Gastrocnemius medialis (tissue), 4 donors: ENCODE results near the gene TADA3. TPM values are rescaled to one million over a fixed set of nuclear protein-coding genes. Genes with fewer than 3 reads are reported as not detected.

ENCODE experiments used
- ATAC-seq, 2 donors: fragments of 150-250 bp; one replicate each; pipeline ENCODE4 v1.9.1; 2016
- DNase-seq, 2 donors: peaks; one replicate each; pipeline ENCODE4 v3.0.0-alpha.2; 2019
- H3K27ac ChIP-seq, 4 donors: fragments of 200-600 bp; sonication (generic); 1 replicate in 1 of 4; 2 replicates in 3 of 4; pipeline ENCODE4 v1.5.1; 2016 to 2018; ENCODE audit warnings: mild to moderate bottlenecking in 2 of 4, moderate library complexity in 1 of 4
- H3K27me3 ChIP-seq, 3 donors: fragments of 200-600 bp; sonication (generic) in 2 of 3; 1 replicate in 1 of 3; 2 replicates in 2 of 3; pipeline versions ENCODE4 v1.5.1 to v1.6.0; 2016 to 2019; ENCODE audit warnings: mild to moderate bottlenecking in 1 of 3, moderate library complexity in 1 of 3
- H3K36me3 ChIP-seq, 2 donors: fragments of 200-600 bp; sonication (generic) in 1 of 2; one replicate each; pipeline ENCODE4 v1.5.1; 2017 to 2018
- H3K4me1 ChIP-seq, 2 donors: fragments of 200-600 bp; sonication (generic) in 1 of 2; one replicate each; pipeline ENCODE4 v1.5.1; 2016 to 2017; ENCODE audit warnings: mild to moderate bottlenecking in 2 of 2
- H3K4me3 ChIP-seq, 4 donors: fragments of 200-600 bp; sonication (generic) in 3 of 4; 1 replicate in 1 of 4; 2 replicates in 3 of 4; pipeline ENCODE4 v1.5.1; 2016 to 2019; ENCODE audit warnings: mild to moderate bottlenecking in 2 of 4
- H3K9me3 ChIP-seq, 3 donors: fragments of 200-600 bp; sonication (generic) in 2 of 3; 1 replicate in 1 of 3; 2 replicates in 2 of 3; pipeline ENCODE4 v1.5.1; 2016 to 2019
- CTCF ChIP-seq, 5 experiments: fragments of 450-650 bp in 3 of 5; fragments of 200-600 bp in 2 of 5; sonication (generic) in 2 of 5; IDR thresholded peaks in 4 of 5; conservative IDR thresholded peaks in 1 of 5; 1 replicate in 4 of 5; 2 replicates in 1 of 5; pipeline ENCODE4 v1.5.1; 2016 to 2019; ENCODE audit warnings: antibody characterized with exemption in 5 of 5, mild to moderate bottlenecking in 3 of 5, moderate library complexity in 3 of 5
- POLR2A ChIP-seq, 2 donors: fragments of 450-650 bp; IDR thresholded peaks; one replicate each; pipeline ENCODE4 v1.6.1; 2017; ENCODE audit warnings: antibody characterized with exemption in 2 of 2, mild to moderate bottlenecking in 2 of 2, moderate library complexity in 2 of 2
- in situ Hi-C, 4 donors: fragments of 200-750 bp; cut with MboI; loops; one replicate each; pipeline versions ENCODE4 v1.15.0 to v1.8.0; 2017; ENCODE audit warnings: low sequenced_read_pairs in 4 of 4
- intact Hi-C: fragments of 100-400 bp; cut with DNase I; formaldehyde crosslinking; loops from one replicate; pipeline ENCODE4 v1.15.1; 2023; ENCODE audit warnings: low total_unique reads
- total RNA-seq, 4 donors: library from RNA; depleted of rRNA; stranded (reverse); fragments of >200 nt; gene quantifications; one replicate each; pipeline versions ENCODE4 v1.1.0 to v1.2.3, GENCODE V29; 2016

TADA3 gene
- total RNA-seq, 4 donors from 2014 or later, result 58.1 to 83.5 (median 66.7) TPM

- no peaks in the 10 kb centered on the region for H3K27me3 ChIP-seq
- DNase-seq, result peak; percentile 51 to 73
- peaks cover 9 to 11% of the 10 kb centered on the region in 2 donors for H3K4me1 ChIP-seq
- intact Hi-C loops (no loop called here), in situ Hi-C loops (no loop called here)
- ATAC-seq, result peak in 1 of 2 donors; percentile 41
- peak overlapping the region; percentile 60 to 64 (median 62) for H3K4me3 ChIP-seq
- TF ChIP-seq CTCF (IDR thresholded peaks at IDR 0.05 in 4 of 5, conservative IDR thresholded peaks at IDR 0.05 in 1 of 5) (no peak), POLR2A (IDR thresholded peaks at IDR 0.05) (no peak)
- no peaks in the 10 kb centered on the region for H3K9me3 ChIP-seq
- peak overlapping the region; percentile 64 to 80 (median 78) for H3K27ac ChIP-seq
- no peaks in the 10 kb centered on the region for H3K36me3 ChIP-seq
Measured at GRCh38 chr3:9770276-9770812, 21.9 kb downstream of the TADA3 start.

DNA sequence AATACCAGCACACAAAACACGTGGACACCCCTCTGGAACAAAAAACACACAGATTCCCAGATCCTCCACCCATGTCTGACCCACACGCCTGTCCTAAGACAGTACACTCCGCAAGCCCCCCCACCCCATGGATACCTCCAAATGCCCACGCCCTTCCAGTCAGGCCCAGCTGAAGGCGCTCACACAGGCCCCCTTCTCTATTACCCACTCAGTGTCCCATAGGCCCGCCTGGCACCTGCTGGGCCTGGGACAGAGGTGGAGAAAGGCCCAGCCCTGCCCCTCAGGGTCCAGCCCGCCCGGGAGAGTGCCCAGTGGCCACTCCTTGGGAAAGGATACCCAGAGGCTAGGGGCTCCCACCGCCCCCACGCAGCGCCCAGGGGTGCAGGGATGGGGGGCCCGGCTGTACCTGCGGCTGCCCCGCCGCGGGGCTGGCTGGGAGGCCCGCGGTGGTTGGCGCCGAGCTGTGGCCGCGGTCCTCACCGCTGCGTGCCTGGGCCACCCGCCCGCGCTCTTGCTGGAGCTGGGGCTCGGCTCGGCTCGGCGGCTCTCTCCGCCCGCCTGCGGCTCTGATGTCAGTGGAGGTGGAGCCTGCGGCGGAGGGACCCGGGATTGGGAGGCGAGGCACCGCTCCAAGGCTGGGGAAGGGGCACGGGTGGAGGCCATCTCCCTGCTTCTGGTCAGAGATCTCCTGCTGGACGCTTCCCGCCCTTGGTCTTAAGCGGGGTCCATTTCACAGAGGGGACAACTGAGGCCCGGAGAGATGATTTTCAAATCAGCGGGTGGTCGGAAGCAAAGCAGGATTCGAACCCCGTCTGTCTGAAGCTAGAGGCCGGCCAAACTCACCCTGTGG is 22.6 kb downstream of the TADA3 start, which contains the start of gene CAMK1:
TSS of gene CAMK1 (minus strand) at position 522 of the 850 bp plus-strand sequence. CDS start 2,198 bp downstream, outside the sequence.
- DNase-seq, result peak; percentile 50 to 53
- intact Hi-C loops, result no loop called here
- TF ChIP-seq POLR2A (IDR thresholded peaks at IDR 0.05), result peak; percentile 52 to 61
- no peak for TF ChIP-seq CTCF (IDR thresholded peaks at IDR 0.05 in 4 of 5, conservative IDR thresholded peaks at IDR 0.05 in 1 of 5)
- no peaks in the 10 kb centered on the region for H3K36me3 ChIP-seq
- peaks cover 9 to 11% of the 10 kb centered on the region in 2 donors for H3K4me1 ChIP-seq
- ATAC-seq, result peak; percentile 68 to 77
- no peaks in the 10 kb centered on the region for H3K27me3 ChIP-seq
- in situ Hi-C loops, result no loop called here
- H3K27ac ChIP-seq, result peak within 1 kb of the TSS; percentile 64 to 80 (median 78)
- no peaks in the 10 kb centered on the region for H3K9me3 ChIP-seq
- H3K4me3 ChIP-seq, result peak within 1 kb of the TSS; percentile 60 to 64 (median 62)

DNA sequence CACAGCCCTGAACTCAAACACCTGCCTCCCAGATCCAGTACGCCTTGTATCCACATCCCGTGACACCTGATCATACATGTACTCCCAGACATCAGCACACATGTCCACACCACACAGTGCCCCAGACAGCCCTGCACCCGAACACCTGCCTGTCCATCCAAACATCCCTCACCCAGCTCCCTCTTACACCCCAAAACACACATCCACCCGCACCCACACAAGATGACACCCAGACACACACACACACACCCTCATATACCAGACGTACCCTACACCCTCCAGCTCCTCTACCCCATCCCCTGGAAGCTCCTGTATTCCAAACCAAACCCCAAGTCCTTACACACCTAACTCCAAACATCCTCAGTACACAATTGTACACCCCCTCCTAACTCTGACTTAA is 23.3 kb downstream of the TADA3 start:
- peaks cover 9 to 11% of the 10 kb centered on the region in 2 donors for H3K4me1 ChIP-seq
- TF ChIP-seq CTCF (IDR thresholded peaks at IDR 0.05 in 4 of 5, conservative IDR thresholded peaks at IDR 0.05 in 1 of 5), result no peak
- TF ChIP-seq POLR2A (IDR thresholded peaks at IDR 0.05), result no peak
- no peaks in the 10 kb centered on the region for H3K9me3 ChIP-seq
- no peaks in the 10 kb centered on the region for H3K36me3 ChIP-seq
- H3K27ac ChIP-seq, result peak overlapping the region; percentile 64 to 80 (median 78)
- in situ Hi-C loops, result no loop called here
- H3K4me3 ChIP-seq, result peak overlapping the region; percentile 60 to 64 (median 62)
- no peak for ATAC-seq
- intact Hi-C loops, result no loop called here
- H3K27me3 ChIP-seq, result no peaks in the 10 kb centered on the region
- no peak for DNase-seq

DNA sequence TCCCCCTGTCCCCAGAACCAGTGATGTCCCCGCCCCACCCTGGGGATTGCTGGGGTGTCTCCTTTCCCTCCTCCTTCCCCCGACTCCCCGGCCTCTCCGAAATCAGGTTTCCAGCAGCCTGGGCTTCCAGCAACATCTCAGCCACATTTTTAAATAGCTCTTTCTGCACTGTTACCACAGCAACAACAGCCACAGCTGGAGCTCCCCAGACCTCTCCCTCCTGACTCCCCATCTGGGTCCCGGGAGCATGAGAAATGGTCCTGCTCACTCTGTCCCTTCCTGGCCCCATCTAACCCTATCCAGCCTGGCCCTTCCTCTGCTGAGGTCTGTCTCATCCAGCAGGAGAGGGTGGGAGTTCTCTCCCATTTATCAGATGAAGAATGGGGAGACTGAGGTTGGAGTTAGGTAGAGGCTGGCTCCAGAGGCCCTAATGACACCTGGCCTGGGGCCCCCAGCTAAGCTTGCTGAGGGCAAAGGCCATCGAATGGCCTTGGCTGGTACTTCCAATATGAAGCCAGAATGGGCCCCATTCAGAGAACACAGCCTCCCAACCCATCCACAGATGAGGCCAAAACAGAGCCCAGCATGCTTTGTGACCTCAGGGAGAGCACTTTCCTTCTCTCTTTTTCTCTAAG is 24.0 kb downstream of the TADA3 start:
- intact Hi-C loops, result no loop called here
- no peak for DNase-seq
- no peak for ATAC-seq
- no peaks in the 10 kb centered on the region for H3K27me3 ChIP-seq
- no peaks in the 10 kb centered on the region for H3K9me3 ChIP-seq
- peaks cover 9 to 11% of the 10 kb centered on the region in 2 donors for H3K4me1 ChIP-seq
- TF ChIP-seq CTCF (IDR thresholded peaks at IDR 0.05 in 4 of 5, conservative IDR thresholded peaks at IDR 0.05 in 1 of 5) (no peak), POLR2A (IDR thresholded peaks at IDR 0.05) (no peak)
- no peaks in the 10 kb centered on the region for H3K36me3 ChIP-seq
- no peak overlapping the region for H3K4me3 ChIP-seq
- peak overlapping the region; percentile 61 to 80 (median 71) for H3K27ac ChIP-seq
- in situ Hi-C loops, result no loop called here
